Endothelial cell of umbilical vein (primary cell): ENCODE data around the gene UBTD1.

ENCODE experiments used
- CTCF ChIP-seq, 2 donors: IDR thresholded peaks; 1 replicate in 1 of 2; 2 replicates in 1 of 2; pipeline ENCODE4 v1.5.1; 2011; ENCODE audit warnings: low read length in 2 of 2, mild to moderate bottlenecking in 2 of 2, moderate library complexity in 2 of 2, control low read depth in 1 of 2, inconsistent platforms in 1 of 2, low read depth in 1 of 2; ENCODE audit not compliant: insufficient read depth in 1 of 2; ENCODE audit errors: extremely low read depth in 1 of 2
- EZH2 ChIP-seq: IDR thresholded peaks from 2 replicates; pipeline ENCODE4 v1.6.1; 2012; ENCODE audit warnings: borderline replicate concordance, low read depth, mild to moderate bottlenecking, moderate library complexity, low read length, inconsistent platforms; ENCODE audit not compliant: severe bottlenecking
- GATA2 ChIP-seq: IDR thresholded peaks from 2 replicates; pipeline ENCODE4 v1.7.0; 2011; ENCODE audit warnings: low read depth, mild to moderate bottlenecking, moderate library complexity, mixed read lengths, low read length; ENCODE audit not compliant: insufficient read length, insufficient read depth
- JUN ChIP-seq: IDR thresholded peaks from 2 replicates; pipeline ENCODE4 v1.6.1; 2011; ENCODE audit warnings: borderline replicate concordance, low read depth; ENCODE audit not compliant: insufficient read length, insufficient read depth
- MAX ChIP-seq: IDR thresholded peaks from 2 replicates; pipeline ENCODE4 v1.6.1; 2011; ENCODE audit not compliant: insufficient read depth, insufficient read length
- MYC ChIP-seq: IDR thresholded peaks from one replicate; pipeline ENCODE4 v1.6.1; 2011; ENCODE audit warnings: mild to moderate bottlenecking, low read depth, low read length
- POLR2A ChIP-seq: IDR thresholded peaks from 2 replicates; pipeline ENCODE4 v1.6.1; 2012; ENCODE audit warnings: low read depth, mild to moderate bottlenecking, control low read depth, low read length
- POLR2AphosphoS5 ChIP-seq: IDR thresholded peaks from 2 replicates; pipeline ENCODE4 v1.6.1; 2012; ENCODE audit warnings: low read depth, mild to moderate bottlenecking, control low read depth, low read length, moderate library complexity; ENCODE audit not compliant: insufficient read depth

DNA sequence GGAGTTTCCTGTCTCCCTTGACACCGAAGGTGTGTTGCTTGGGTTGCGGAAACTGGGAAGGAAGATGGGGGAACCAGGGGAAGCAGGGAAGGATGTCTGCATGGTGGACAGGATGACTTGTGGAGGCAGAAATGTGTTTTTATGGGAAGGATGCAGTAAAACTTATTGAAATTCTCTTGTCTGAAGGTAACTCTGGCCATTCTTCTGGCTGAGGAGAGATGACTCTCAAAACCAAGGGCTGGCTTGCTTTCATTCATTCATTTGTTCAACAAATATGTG is 1.5 kb downstream of the UBTD1 start:
- no peak for TF ChIP-seq CTCF (IDR thresholded peaks at IDR 0.05; ENCODE audit: extremely low read depth in 1 of 2, insufficient read depth in 1 of 2, low read depth in 1 of 2, low read length in 2 of 2)
- TF ChIP-seq POLR2A, result no peak
- TF ChIP-seq POLR2AphosphoS5, result peak; percentile 29
- no peak for TF ChIP-seq EZH2
- no peak for TF ChIP-seq MAX
- TF ChIP-seq MYC, result no peak
- no peak for TF ChIP-seq GATA2
- no peak for TF ChIP-seq JUN
